Vagina (tissue), 2 donors: ENCODE results near the gene WARS2. TPM values are rescaled to one million over a fixed set of nuclear protein-coding genes. Genes with fewer than 3 reads are reported as not detected.

Source experiments
- DNase-seq, 2 donors: peaks; one replicate each; pipeline ENCODE4 v3.0.0-alpha.2; 2017; ENCODE audit errors: extremely low spot score in 2 of 2
- H3K27ac ChIP-seq: fragments of 200-600 bp; sonication (generic); one replicate; pipeline ENCODE4 v1.5.1; 2019
- H3K27me3 ChIP-seq: fragments of 200-600 bp; sonication (generic); one replicate; pipeline ENCODE4 v1.5.1; 2019
- H3K36me3 ChIP-seq, 2 donors: fragments of 200-600 bp; sonication (generic); one replicate each; pipeline ENCODE4 v1.5.1; 2017 to 2019
- H3K4me1 ChIP-seq: fragments of 200-600 bp; sonication (generic); one replicate; pipeline ENCODE4 v1.5.1; 2019
- H3K4me3 ChIP-seq, 2 donors: fragments of 200-600 bp; sonication (generic); 1 replicate in 1 of 2; 2 replicates in 1 of 2; pipeline ENCODE4 v1.5.1; 2016 to 2019
- H3K9me3 ChIP-seq: fragments of 200-600 bp; sonication (generic); one replicate; pipeline ENCODE4 v1.5.1; 2019
- POLR2A ChIP-seq, 2 donors: fragments of 450-650 bp; IDR thresholded peaks; one replicate each; pipeline ENCODE4 v1.6.1; 2017; ENCODE audit warnings: antibody characterized with exemption in 2 of 2, mild to moderate bottlenecking in 2 of 2, moderate library complexity in 2 of 2
- POLR2AphosphoS5 ChIP-seq, 2 donors: sonication (generic); formaldehyde crosslinking; IDR thresholded peaks; one replicate each; pipeline ENCODE4 v1.9.0; 2017; ENCODE audit warnings: antibody characterized with exemption in 2 of 2, mild to moderate bottlenecking in 2 of 2, low read depth in 1 of 2; ENCODE audit not compliant: insufficient read depth in 1 of 2
- intact Hi-C: fragments of 100-400 bp; cut with DNase I; formaldehyde crosslinking; loops from one replicate; pipeline ENCODE4 v1.15.1; 2023
- total RNA-seq: library from RNA; depleted of rRNA; stranded (reverse); fragments of >200 nt; gene quantifications from one replicate; pipeline ENCODE4 v1.2.3, GENCODE V29; 2016
- TF ChIP-seq, protein P1 (sequence below), 3 experiments: fragments of 450-650 bp in 2 of 3; fragments of 200-600 bp in 1 of 3; sonication (generic) in 1 of 3; IDR thresholded peaks; one replicate each; pipeline ENCODE4 v1.5.1; 2017 to 2019; ENCODE audit warnings: antibody characterized with exemption in 3 of 3, mild to moderate bottlenecking in 2 of 3, moderate library complexity in 2 of 3

The WARS2 gene
- total RNA-seq, 1 donor from 2014 or later, result 8.3 TPM

DNA sequence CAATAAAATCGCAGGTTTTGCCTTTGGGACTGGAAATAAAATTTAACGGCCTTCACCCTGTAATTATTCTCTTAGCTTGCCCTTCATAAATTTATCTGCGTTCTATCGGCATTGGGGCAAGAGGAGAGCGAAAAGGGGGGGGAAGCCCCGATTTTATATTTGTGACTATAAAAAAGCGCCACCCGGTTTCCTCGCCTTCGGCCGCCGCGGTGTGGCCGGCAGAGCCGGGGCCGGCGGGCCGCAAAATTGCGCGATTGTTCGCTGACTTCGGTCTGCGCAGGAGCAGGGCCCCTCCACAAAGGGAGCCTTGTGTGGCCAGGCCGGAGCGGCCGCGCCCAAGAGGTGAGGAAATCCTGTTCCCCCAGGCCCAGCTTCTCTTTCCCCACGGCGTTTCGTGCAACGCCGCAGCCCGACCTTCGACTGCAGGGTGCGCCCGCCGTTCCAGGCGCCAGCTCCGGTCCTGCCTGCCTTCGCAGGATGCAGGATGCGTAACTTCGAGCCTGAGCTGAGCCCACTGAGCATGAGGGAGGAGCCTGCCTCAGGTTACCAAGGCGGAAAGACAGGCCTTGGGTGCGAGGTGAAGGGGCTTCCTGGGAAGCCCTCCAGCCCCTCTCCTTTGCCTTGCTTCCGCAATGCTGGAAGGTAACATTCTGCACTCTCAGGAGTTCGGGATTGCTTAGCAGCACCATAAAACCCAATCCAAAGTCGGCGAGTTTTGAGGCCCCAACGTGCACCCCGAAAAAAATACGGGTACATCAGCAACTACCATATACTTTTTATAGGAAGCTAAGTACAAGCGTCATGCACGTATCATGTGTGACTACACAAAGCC, 147.4 kb downstream of the WARS2 start:
- intact Hi-C loops, result no loop called here
- no peak for DNase-seq
- H3K4me3 ChIP-seq, result no peak overlapping the region
- H3K9me3 ChIP-seq, result no peaks in the 10 kb centered on the region
- peaks cover 9% of the 10 kb centered on the region for H3K4me1 ChIP-seq
- H3K36me3 ChIP-seq, result no peaks in the 10 kb centered on the region
- peaks cover 19% of the 10 kb centered on the region for H3K27me3 ChIP-seq
- TF ChIP-seq POLR2AphosphoS5 (IDR thresholded peaks at IDR 0.05; ENCODE audit: insufficient read depth in 1 of 2, low read depth in 1 of 2) (no peak), POLR2A (IDR thresholded peaks at IDR 0.05) (no peak)
- TF ChIP-seq, protein P1, sequence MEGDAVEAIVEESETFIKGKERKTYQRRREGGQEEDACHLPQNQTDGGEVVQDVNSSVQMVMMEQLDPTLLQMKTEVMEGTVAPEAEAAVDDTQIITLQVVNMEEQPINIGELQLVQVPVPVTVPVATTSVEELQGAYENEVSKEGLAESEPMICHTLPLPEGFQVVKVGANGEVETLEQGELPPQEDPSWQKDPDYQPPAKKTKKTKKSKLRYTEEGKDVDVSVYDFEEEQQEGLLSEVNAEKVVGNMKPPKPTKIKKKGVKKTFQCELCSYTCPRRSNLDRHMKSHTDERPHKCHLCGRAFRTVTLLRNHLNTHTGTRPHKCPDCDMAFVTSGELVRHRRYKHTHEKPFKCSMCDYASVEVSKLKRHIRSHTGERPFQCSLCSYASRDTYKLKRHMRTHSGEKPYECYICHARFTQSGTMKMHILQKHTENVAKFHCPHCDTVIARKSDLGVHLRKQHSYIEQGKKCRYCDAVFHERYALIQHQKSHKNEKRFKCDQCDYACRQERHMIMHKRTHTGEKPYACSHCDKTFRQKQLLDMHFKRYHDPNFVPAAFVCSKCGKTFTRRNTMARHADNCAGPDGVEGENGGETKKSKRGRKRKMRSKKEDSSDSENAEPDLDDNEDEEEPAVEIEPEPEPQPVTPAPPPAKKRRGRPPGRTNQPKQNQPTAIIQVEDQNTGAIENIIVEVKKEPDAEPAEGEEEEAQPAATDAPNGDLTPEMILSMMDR (IDR thresholded peaks at IDR 0.05), result no peak
- H3K27ac ChIP-seq, result no peak overlapping the region

DNA sequence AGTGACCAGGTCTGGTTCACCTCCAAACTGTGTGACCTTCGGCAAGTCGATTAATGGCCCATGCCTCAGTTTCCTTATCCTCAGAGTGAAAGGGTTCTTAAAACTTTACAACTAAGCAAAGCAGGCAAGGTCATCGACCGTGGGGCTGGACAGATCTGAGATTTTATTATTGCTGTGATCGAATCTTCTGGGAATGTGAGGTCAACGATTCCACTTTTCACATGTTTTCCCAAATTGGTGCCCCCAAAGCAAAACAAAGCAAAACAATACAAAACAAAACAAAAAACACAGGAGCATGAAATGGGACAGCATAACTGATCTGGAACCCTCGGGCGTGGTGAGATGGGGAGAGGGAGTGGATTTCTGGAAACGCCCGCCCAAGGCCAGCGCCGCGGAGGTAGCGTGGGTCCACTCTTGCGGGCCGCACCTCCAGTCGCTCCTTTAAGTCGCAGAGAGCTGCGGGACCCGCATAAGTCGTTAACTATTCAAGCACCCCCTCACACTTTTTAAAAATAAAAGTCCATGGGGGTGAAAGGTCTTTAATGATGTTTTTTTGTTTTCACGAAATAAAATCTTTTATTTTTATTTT, 148.1 kb downstream of the WARS2 start:
- Histone ChIP-seq H3K4me3 (no peak overlapping the region), H3K9me3 (no peaks in the 10 kb centered on the region), H3K27me3 (peaks cover 19% of the 10 kb centered on the region), H3K36me3 (no peaks in the 10 kb centered on the region), H3K27ac (no peak overlapping the region), H3K4me1 (peaks cover 15% of the 10 kb centered on the region)
- intact Hi-C loops, result no loop called here
- TF ChIP-seq, protein P1 (IDR thresholded peaks at IDR 0.05), result no peak
- TF ChIP-seq POLR2A (IDR thresholded peaks at IDR 0.05) (no peak), POLR2AphosphoS5 (IDR thresholded peaks at IDR 0.05; ENCODE audit: insufficient read depth in 1 of 2, low read depth in 1 of 2) (no peak)
- no peak for DNase-seq

DNA sequence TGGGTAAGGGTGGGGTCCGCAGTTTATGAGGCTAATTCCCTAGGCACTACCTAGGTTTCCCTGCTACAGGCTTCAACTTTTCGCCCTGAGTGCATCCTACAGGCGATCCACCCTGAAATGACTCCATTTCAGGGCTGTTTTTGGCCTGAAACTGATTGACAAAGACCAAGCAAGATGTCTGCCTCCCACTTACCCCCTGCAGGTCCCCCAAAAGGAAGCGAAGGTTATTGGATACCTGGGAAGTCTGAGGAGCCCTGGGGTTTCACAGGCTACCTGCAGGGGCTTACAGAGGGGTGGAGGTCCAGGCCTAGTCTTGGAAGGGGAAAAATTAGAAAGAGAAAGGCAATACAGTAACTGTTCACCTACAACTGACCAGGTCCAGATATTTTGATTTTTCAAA, 149.0 kb downstream of the WARS2 start:
- no peak for DNase-seq
- Histone ChIP-seq H3K27me3 (peaks cover 21% of the 10 kb centered on the region), H3K27ac (no peak overlapping the region), H3K4me1 (peaks cover 23% of the 10 kb centered on the region), H3K9me3 (no peaks in the 10 kb centered on the region), H3K36me3 (no peaks in the 10 kb centered on the region), H3K4me3 (no peak overlapping the region)
- TF ChIP-seq, protein P1 (IDR thresholded peaks at IDR 0.05), result no peak
- TF ChIP-seq POLR2AphosphoS5 (IDR thresholded peaks at IDR 0.05; ENCODE audit: insufficient read depth in 1 of 2, low read depth in 1 of 2) (no peak), POLR2A (IDR thresholded peaks at IDR 0.05) (no peak)
- intact Hi-C loops, result no loop called here

DNA sequence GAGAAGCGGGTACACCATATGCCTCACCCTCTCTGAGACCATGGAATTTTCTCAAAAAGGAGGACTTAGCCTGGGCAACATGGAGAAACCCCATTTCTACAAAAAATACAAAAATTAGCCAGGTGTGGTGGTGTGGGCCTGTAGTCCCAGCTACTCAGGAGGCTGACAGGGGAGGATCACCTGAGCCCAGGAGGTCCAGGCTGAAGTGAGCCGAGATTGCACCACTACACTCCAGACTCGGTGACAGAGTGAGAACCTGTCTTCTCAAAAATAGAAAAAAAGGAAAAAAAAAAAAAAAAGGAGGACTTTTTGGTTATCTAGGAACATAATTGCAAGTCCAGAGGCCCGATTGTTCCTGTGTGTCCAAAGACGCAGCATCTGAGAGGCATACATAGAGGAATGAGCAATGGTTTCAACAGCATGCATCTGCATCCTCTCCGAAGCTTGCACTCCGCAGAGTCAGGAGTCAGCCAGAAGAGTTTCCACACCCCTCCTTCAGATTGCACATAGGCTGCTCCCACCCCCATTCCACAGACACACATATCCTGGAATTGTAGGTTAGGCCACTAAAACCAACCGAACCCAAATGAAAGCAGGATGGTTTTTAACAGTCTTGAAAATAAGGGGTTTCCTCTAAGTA, 149.8 kb downstream of the WARS2 start:
- peaks cover 30% of the 10 kb centered on the region for H3K27me3 ChIP-seq
- no peak overlapping the region for H3K4me3 ChIP-seq
- DNase-seq, result no peak
- H3K9me3 ChIP-seq, result no peaks in the 10 kb centered on the region
- TF ChIP-seq, protein P1 (IDR thresholded peaks at IDR 0.05), result no peak
- TF ChIP-seq POLR2AphosphoS5 (IDR thresholded peaks at IDR 0.05; ENCODE audit: insufficient read depth in 1 of 2, low read depth in 1 of 2) (no peak), POLR2A (IDR thresholded peaks at IDR 0.05) (no peak)
- peaks cover 23% of the 10 kb centered on the region for H3K4me1 ChIP-seq
- no peak overlapping the region for H3K27ac ChIP-seq
- intact Hi-C loops, result no loop called here
- H3K36me3 ChIP-seq, result no peaks in the 10 kb centered on the region
